Activated gamma-delta T cell (primary cell): Measurements from ENCODE around the gene ARL5A.
"Not testable (repeated sequence)": the region's sequence is repeated elsewhere in the genome, so short reads cannot be mapped to it uniquely, and the experiment has no call there.

Experiments
- DNase-seq: peaks from one replicate; lab custom pipeline; 2025; lab: John Stamatoyannopoulos, UW

Gene ARL5A

DNA sequence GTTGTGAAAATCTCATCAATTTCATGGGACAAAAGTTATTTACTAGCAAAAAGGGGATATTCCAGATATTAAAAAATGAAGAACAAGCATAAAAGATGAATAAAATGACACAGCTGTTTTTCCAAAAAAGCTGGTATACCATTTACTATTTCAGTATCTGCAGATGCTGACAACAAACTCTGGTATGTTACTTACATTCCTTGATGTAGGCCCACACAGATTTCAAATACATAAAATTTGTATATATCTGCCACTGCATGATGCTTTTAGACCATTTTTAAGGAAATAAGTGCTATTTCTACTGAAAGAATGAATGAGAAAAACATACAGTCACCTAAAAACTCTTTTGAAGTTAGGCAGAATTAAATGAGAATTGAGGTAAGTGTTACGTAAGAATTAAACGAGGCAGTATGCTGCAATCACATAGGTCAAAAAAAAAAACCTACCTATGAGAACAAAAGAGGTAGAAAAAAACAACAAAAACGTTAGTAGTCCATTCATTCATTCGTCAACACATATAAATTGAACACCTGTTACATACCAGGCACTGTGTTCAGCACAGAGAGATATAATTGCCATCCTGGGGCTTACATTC, 32.5 kb downstream of the ARL5A start:
- no peak for DNase-seq

DNA sequence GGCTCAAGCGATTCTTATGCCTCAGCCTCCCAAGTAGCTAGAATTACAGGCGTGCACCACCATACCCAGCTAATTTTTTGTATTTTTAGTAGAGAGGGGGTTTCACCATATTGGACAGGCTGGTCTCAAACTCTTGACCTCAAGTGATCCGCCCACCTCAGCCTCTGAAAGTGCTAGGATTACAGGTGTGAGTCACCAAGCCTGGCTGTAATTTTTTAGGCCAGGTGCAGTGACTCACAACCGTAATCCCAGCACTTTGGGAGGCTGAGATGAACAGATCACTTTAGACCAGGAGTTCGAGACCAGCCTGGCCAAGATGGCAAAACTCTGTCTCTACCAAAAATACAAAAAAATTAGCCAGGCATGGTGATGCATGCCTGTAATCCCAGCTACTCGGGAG, 33.8 kb downstream of the ARL5A start:
- not testable (repeated sequence) for DNase-seq

DNA sequence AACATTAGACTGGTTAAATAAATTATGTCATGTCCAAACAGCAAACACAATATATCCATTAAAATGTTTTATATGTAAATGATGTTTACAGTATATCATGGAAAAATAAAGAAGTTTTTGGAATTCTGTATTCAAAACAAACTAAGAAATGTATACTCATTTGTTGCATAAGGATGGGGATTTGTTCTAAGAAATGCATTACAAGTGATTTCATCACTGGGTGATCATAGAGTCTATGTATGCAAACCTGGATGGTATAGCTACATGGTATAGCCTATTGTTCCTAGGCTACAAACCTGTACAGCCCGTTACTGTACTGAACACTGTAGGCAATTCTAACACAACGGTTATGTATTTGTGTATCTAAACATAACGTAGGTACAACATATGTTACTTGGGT, 35.1 kb downstream of the ARL5A start:
- DNase-seq = no peak

DNA sequence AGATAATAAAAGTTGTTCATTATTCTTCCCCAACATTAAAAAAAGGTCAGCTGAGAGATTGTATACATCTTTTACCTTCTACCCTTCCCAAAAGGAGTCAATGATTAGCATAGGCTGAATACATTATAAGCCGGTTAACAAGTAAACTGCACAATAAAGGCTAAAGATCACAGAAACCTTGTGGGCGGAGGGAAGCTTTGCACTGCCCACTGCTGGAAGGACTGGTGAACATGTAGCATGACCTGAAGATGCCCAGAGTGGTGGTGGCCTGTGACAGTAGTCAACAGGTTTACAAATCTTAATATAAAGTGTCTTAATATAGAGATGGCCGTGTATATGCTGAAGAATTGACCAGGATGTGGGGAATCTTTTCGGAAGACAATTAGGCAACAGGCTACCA, 35.6 kb downstream of the ARL5A start:
- no peak for DNase-seq

DNA sequence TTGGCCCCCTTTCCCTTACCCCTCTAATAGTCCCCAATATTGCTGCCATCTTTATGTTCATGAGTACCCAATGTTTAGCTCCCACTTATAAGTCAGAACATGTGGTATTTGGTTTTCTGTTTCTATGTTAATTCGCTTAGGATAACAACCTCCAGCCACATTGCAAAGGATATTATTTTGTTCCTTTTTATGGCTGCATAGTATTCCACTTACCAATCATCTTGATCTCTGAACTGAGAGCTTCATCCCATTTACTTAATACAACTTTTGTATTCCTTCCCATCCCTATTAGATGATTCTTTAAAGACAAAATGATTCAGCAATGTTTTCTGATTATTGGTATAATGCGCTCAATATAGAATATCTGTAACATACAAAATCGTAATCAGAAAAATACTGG, 36.7 kb downstream of the ARL5A start:
- no peak for DNase-seq

DNA sequence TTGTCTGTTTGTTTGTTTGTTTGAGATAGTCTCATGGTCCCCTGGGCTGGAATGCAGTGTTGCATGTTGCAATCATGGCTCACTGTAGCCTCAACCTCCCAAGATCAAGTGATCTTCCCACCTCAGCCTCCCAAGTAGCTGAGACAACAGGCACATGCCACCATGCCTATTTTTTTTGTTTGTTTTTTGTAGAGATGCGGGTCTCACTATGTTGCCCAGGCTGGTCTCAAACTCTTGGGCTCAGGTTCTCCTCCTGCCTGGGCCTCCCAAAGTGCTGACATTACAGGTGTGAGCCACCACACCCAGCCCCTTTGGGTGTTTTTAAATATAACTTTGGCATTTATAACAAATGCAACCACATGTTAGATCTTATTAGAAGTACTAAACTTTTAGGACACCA, 37.5 kb downstream of the ARL5A start:
- DNase-seq = no peak

DNA sequence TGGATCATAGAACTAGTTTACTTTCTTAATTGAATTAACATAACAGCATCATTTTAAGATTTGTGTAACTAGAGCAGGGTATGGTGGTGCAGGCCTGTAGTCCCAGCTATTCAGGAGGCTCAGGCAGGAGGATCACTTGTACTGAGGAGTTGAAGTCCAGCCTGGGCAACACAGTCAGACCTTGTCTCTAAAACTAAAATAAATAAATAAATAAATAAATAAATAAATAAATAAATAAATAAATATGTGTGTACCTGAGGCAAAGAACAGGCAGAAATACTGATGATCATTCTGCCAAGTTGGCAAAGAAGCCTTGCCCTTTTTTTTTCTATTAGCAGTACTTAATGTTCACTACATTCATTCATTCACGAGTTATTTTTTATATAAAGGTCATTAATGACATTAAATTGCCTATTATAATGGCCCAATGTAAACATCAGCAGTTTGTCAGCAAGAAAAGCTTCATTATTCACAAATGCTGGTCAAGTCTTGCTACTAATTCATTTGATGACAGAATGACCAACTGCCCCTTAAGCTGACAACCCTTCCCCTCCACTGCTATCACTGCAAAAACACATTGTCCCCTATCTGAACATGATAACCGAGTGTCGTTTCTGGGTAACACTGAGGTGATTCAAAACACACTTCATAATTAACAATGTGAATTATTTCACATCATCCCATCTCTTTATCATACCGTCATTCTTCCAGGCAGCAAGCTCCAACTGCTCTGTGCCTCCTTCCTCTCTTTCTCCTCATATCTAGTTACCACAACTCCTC, 39.0 kb downstream of the ARL5A start:
- no peak for DNase-seq

DNA sequence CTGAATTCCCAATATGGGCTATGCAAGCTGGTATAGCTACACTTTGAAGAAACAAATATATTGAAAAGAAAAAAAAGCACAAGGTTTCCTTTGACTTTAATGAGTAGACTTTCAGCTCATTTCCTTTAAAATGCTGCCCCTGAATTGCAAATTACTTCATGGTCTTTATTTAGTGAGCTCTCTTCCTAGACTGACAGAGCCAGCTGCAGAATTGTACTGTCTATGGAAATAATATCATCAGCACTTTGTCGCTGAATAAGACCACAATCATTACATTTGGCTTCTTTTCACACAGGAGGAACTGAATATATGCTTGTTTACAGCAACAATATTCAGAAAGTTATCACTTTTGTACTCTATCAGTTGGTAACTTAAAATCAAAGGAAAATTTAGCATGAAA, 41.7 kb downstream of the ARL5A start:
- no peak for DNase-seq

DNA sequence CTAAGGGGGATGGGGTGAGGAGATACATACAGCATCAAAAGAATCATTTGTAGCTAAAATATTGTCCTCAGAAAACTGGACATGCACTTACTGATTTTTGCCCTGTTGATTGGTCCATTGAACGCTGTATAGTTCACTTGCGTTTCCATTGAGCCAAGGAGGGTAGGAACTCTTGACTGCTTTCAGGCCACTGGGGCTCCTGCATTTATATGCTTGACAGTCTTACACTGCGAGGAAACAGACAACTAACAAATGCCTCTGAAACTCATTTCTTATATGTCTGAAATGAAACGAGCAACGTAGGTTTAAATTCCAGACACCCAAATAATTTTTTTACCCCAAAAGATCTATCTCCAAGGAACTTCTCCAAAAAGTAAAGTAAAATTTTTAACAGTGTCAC, 42.1 kb downstream of the ARL5A start:
- DNase-seq = no peak

DNA sequence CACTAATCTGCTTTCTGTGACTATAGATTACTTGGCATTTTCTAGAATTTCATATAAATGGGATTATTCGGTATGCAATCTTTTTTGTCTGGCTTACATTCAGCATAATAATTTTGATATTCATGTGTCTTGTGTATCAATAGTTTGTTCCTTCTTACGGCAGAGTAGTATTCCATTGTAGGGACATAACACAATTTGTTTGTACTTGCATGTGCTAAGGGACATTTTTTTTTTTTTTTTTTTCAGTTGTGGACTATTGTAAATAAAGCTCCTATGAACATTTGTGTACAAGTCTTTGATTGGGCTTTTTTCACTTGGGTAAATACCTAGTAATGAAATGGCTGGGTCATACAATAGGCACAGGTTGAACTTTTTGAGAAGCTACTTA, 45.1 kb downstream of the ARL5A start:
- no peak for DNase-seq

DNA sequence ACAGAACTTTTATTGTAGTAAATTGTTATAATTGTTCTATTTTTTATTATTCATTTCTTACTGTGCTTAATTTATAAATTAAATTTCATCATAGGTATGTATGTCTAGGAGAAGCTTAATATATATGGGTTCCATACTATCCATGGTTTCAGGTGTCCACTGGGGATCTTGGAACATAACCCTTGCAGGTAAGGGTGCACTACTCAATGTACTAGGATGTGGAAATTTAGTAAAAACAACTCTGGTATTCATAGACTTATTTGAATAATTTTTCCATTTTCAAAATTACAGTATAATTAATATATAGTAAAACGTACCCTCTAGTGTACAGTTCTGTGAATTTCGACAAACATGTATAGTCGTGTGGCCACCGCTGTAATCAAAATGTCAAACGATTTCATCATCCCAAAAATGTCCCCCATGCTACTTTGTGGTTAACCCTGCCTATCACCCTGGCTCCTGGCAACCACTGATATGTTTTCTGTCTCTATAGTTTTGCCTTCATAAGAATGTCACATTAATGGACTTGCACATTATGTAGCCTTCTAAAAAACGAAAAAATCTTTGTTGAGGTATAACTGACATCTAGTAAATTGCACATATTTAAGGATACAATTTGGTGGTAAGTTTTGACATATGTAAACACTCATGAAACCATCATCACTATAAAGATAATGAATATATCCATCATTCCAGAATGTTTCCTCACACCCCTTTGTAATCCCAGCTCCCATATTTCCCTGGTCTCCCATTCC, 45.7 kb downstream of the ARL5A start:
- no peak for DNase-seq

DNA sequence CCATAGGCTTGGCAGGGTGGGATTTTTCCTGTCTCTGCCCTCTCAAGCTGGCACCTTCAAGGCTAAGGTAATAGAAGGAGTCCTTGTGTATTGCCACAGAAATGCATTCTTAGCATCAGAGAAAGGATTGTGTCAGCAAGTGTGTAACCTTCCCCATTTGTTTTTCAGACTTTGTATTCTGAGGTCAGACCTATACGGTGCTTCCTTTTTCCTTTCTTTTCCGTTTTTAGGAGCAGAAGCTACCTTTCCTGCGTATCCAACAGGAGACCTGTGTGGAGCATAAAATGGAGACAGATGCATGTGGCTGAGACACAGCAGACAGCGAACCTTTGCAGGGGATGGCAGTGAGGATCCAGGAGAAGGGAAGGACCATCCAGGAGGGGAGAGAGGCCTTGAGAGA, 46.6 kb downstream of the ARL5A start:
- no peak for DNase-seq

DNA sequence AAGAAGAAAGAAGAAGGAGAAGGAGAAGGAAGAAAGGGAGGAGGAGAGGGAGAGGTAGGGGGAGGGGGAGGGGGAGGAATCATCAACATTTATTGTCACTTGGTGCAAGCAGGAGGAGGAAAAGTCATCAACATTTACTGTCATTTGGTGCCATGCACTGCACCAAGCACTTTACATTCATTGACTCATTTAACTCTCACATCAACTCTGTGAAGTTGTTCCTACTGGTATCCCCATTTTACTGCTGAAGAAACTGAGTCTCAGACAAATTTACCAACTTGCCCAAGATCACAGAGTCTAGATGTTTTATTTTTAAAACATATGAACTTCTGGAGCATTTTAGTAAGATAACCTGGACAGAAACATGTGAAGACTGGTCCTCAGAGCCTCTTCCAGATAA, 47.3 kb downstream of the ARL5A start:
- DNase-seq = no peak

DNA sequence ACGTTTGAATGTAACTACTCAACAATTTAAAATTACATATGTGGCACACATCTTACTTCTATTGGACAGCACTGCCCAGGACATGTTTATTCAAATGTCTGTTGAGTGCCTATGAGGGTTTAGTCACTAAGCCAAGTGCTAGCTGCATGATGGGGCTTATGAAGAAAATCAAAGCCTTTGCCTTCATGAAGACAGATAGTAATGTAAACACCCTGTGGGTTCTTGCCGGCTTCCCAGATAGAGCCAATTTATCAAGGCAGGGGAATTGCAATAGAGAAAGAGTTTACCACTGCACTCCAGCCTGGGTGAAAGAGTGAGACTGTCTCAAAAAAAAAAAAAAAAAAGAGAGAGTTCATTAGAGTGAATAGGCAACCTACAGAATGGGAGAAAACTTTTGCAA, 50.3 kb downstream of the ARL5A start:
- DNase-seq = no peak

DNA sequence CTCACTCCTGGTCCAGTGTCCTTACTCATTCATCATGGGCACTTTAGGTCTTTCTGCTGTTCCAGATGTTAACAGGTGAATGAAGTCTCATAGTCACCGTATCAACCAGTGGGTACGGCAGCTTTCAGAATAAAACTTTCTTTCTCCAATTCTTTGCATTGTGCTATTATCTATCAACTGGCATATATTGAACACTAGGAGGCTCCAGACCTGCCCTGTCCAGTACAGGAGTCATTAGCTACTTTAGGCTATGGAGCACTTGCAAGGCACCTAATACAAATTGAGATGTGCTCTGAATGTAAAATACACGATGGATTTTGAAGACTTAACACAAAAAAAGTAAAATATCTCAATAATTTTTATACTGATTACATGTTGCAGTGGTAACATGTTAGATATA, 50.7 kb downstream of the ARL5A start:
- DNase-seq = no peak

DNA sequence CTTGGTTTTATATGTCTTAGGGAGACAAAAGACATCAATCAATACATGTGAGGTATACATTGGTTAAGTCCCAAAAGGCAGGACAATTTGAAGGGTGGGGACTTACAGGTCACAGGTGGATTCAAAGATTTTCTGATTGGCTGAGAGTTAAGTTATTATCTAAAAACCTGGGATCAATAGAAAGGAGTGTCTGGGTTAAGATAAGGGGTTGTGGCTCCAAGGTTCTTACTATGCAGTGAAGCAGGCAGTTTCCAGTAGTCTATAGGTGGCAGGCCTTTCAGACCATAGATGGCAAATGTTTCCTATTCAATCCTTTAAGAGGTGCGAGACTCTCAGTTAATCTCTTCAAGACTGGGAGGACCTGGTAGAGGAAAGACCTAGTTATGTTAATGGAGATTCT, 51.9 kb downstream of the ARL5A start:
- DNase-seq = no peak

DNA sequence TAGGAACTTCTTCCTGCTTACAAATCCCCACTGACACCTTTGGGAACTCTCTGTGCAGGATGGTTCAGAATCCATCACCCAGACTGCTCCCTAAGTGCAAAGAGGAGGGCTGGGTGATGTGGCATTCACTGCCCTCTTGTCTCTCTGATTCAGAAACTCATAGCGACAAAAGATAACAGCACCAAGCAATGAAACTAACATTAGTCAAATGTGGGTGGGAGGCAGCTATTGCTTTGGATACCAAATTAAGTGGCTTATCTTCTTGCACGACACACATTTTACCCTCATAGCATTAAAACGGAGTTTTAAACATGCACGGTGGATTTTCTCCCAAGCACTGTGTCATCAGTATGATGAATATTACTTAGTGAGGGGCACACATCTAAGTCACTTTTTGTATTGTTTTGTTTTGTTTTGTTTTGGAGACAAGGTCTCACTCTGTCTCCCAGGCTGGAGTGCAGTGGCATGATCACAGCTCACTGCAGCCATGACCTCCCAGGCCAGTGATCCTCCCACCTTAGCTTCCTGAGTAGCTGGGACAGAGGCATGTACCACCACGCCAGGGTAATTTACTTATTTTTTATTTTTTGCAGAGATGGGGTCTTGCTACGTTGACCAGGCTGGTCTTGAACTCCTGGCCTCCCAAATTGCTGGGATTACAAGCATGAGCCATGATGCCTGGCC, 53.0 kb downstream of the ARL5A start:
- no peak for DNase-seq

DNA sequence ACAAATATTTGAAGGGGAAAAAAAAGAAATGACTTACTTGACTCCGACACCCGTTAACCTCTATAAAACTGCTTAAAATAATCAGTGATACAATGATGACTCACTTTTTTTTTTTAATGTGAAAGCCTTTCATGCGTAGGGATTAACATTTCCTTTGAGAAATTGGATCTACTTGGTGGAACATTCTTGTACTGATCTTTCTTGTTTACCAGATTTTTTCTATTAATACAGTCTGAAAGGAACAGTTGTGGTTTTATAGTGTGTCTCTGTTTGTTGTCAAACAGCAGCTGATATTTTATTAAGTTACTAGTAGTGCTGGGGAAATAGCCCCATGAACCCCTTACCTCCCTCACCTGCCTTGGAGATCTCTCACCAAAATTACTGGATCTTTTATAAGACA, 53.7 kb downstream of the ARL5A start:
- DNase-seq = no peak

DNA sequence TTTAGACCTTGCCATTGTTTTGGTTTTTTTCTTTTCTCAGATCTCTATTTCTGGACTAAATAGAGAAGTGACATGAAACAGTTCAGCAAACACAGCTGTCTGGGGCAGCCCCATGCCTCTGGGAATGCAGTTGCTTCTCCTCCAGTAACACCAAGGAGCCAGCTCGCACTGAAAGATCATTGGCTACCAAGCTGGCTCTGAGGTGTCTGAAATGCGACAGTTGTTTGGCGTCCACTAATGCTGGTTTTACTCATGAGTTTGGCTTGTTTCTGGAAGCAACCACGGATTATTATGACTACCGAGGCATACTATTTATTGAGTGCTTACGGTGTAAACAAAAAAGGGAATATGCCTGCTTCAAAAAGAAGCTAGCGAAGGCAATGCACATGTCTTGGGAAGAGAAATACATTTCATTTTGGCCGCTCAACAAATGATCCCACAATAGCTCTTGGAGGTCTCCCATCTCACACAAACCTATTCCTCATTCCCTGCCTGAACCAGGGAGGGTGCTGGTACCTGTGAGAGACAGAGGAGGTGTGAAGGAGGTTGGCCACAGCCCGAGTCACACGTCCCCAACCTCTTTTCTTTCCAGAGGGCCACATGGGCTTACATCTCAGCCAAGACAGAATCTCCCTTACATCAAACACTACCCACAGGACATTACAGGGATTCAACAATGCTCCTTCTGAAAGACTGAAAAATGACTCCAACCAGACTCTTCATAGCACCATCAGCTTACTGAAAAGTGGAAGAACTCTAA, 56.4 kb downstream of the ARL5A start:
- no peak for DNase-seq

DNA sequence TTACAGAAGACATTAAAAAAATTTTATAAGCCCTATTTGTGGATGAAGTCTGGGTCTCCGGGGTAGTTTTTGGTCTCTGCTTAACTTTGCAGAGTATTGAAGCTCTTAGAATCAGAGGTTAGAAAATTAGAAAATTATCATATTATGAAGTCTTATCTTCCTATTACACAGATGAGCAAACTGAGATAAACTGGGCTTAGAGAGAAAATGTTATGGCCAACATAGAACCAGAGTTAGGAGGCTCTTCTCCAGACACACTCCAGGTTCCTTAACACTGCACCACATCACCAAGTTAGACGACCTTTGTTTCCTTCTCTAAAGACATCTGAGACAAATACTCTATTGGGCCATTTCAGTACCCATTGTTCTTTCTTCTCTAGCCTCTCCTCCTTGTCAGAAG, 57.2 kb downstream of the ARL5A start:
- DNase-seq = no peak

DNA sequence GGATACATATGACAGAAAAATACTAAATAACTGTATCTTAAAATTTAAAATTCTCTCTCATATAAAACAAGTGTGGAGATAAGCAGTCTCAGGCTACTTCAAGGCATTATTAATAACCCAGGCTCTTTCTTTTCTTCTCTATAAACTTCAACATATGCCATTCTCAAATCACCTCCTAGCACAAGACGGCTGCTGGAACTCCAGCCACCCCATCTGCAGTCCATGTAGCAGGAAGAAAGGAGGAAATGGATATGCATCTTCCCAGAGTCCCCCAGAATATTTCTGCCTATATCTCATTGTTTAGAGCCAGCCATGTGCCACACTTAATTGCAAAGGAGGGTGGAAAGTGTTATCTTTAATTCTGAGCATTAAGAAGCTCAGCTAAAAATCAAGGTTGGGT, 58.6 kb downstream of the ARL5A start:
- no peak for DNase-seq

DNA sequence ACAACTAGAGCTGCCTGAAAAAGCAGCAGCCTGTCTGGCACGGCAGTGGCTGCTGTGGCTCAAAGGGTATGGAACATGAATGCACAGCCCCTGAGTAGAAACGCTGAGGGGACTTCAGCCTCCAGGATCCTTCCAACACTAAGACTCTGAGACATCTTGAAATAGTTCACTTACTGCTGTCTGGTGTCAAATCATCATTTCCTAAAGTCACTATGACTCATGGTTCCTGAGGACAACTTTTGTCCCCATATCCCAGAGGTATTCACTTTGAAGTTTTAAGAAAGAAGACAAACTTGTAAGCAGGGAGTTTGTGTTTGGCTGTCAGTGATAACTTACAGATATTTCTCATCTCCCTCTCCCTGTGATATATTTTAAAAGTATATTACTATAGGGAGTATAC, 60.7 kb downstream of the ARL5A start:
- DNase-seq = no peak
